Activated T-helper 1 cell treated with Interleukin-2 at 50 U/mL for 16 hours (primary cell): ENCODE measurements around the gene MPHOSPH9.
A peak's percentile ranks its signal among the peaks of the same experiment; 100 is the strongest.

Experiments
- DNase-seq: peaks from one replicate; pipeline ENCODE4 v3.0.0-alpha.2; 2020; ENCODE audit warnings: low read depth

Gene MPHOSPH9

DNA sequence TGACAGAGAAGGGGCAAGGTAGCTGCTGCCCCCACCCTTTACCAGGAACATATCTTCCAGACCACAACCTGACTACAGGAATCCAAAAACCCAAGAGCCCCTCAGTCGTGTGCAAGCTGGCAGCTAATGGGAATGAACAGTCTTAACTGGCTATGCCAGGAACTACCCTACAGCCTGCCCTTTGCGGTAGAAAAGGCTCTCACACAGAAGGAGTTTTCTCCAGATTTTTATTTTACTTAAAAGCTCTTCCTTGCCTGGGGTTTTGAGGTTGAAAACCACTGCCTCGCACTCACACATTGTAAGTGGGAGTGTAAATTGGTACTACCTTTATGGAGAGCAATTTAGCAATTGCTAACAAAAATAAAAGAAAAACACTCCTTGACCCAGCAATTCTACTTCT is 110.3 kb downstream of the MPHOSPH9 start:
- DNase-seq = no peak

DNA sequence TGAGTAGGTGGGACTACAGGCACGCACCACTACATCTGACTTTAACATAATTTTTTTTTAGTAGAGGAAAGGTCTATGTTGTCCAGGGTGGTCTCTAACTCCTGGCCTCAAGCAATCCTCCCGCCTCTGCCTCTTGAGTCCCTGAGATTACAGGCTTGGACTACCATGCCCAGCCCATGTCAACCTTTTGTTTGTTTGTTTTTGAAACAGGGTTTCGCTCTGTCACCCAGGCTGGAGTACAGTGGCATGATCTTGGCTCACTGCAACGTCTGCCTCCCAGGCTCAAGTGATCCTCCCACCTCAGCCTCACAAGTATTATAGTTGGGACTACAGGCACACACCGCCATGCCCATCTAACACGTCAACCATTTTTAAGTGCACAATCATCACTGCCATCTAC is 111.3 kb downstream of the MPHOSPH9 start:
- no peak for DNase-seq

DNA sequence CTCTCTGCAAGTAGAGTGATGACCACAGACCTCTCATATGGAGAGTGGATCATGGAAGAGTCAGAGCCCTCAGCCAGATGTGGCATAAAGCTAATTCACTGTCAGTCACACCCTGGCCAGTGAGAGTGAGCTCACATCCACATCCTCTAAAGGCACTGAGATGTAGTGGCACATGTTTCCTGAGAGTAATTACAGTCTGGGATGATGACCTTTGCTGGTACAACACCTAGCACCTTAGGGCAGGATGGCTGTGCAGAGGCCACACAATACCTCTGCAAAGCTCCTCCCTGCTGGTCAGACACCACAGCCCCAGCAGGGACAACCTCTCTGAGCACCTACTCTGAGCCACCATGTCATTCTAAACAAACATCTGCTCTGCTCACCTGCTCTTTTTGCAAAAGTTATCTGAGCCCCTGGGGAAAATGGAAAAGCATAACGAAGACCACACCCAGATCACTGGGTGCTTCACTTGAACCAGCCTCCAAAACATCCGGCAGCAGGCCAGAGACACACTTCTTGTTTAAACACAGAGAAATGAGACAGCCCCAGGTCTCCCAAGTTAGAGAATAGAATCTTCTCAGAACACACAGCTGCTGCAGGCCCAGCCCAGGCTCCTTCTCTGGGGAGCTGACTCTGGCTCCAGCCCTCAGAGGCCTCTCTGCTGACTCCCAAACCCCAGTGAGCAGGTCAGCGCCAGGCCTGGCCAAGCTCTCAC is 112.3 kb downstream of the MPHOSPH9 start:
- peak; percentile 11 for DNase-seq

DNA sequence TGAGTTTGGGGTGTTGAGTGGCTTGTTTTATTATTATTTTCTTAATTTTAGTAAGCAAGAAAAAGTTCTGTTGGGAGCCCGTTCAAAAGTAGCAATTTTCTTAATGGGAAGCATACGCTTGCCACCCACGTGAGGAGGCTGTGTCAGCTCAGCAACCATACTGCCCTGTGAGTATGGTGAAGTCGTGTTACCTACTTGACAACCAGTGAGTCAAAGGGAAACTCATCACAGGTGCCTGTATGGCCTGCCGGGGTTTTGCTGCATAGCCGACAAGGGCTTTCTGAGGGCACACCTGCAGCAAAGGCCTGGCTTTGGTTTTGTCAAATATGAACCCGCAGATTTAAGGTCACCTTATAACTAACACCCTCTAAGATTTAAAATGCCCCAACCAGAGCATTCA is 113.1 kb downstream of the MPHOSPH9 start:
- no peak for DNase-seq

DNA sequence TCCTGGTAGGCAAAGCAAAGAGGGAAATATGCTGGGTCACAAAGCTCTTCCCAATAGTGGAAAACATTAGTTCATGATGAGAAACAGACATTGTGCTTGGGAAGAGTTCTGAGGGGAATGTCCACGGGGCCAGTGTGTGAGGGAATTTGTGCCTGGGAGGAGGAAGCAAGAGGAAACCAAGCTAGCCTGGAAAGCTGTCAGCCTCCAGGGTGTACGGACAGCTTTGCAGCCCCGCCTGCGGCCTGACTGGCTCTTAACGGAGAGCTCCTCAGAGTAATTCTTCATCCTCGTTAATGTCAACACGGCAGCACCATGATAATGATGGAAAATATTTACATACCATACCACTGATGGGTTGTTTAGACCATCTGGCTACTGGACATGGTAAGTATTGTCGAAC is 114.4 kb downstream of the MPHOSPH9 start:
- no peak for DNase-seq

DNA sequence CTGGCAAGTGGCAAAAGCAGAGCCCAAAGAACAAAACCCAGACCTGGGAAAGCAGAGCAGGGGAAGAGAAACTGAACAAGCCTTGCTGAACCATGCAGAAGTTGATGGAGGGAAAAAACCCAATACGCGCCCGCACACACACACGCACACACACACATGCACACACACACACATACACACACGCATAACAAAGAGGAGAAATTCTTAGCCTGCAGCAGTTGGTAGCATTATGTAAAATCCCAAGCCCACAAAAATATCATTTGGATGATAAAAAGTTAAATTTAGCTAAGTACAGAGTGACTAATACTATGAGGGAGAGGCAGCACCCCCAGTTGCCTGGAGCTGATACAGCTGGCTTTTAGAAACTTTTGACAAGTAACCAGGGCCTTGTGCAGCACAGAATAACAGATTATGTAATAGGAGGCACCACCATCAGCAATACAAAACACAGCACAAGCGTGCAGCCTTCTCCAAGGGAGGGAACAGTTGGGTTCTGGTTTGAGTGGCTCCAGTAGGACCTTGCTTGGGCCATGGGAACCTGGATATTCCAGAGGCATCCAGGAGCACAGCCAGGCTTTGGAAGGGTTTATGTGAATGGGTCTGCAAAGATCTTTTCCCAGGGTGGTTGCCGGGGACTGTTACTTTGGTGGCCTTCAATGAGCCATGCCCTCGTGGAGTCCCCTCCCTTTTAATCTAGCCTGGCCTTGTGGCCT is 117.4 kb downstream of the MPHOSPH9 start:
- DNase-seq = no peak

DNA sequence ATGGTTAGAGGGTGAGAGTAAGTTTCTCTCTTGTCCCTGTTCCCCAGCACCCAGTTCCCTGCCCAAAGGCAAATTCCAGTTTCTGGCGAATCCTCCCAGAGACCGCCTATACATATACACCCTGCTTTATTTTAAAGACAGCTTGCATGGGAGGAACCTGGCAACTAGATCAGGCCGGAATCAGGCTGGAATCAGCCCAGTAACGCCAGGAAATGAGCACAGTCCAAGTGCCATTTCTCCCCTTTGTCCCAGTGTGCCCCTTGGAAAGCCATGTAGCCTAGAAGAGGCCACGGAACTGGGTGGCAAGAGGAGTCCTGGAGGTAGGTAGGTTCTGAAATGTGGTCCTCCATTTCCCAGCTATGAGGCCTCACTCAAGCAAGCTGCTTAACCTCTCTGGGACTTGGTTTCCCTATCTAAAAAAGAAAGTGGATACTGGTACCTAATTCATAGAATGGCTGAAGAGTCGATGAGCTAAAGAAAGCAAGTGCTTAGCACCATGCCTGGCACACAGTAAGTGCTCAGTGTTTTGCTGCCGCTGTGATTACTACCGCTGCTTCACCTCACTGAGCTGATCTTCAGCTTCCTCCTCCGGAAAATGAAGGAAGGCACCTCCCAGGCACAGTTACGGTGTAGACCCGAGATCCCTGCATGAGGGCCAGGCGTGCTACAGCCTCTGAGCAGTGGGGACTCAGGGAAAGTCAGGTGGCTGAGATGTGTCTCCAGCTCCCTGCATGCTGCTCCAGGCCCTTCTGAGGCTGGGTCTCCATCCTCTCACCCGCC is 118.4 kb downstream of the MPHOSPH9 start:
- no peak for DNase-seq

DNA sequence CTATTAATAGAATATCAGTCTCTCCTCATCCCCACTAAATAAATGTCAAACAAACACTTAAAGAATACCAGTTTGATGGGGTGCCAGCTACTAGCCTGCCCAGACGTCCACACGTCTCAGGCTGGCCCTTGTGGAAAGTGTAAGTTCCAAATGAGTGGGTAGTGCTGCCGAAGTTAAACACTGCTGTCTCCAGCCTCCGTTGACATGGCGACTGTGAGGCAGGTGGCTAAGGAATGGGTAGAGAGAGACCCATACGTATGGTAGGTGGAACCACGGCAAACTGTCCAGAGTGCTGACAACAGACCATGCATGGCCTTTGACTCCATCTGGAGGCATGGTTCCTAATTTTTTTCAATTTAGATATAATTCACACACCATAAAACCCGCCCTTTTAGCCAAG is 119.9 kb downstream of the MPHOSPH9 start:
- no peak for DNase-seq

DNA sequence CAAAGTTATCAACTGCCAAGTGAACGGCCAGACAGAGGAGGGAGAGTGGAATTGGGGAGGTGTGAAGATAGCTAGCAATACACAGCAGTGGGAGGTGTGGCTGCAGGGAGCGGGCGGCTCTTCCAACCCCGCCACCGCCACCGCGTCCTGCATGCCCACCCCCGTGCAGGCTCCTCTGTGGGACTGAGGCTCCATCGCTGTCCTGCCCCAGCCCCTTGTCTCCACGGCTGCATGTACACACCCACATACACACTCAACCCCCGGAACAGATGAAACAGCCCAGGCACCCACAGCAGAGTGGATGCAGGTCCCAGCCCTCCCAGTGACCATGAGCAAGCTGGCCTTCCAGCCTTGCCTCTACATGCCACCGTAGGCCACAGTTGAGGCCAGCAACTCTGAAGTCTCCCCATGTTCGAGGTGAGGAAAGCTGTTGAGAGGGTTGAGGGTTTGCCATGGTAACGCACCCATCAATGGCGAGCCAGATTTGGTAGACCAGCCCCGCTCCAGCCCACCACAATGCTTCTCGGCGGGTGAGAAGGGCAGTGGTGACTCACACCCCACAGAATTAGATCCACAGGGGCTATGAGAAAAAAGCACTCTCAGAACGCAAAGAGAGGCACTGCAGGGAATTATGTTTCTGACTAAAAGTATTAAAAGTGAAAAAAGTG is 121.3 kb downstream of the MPHOSPH9 start:
- DNase-seq = no peak

DNA sequence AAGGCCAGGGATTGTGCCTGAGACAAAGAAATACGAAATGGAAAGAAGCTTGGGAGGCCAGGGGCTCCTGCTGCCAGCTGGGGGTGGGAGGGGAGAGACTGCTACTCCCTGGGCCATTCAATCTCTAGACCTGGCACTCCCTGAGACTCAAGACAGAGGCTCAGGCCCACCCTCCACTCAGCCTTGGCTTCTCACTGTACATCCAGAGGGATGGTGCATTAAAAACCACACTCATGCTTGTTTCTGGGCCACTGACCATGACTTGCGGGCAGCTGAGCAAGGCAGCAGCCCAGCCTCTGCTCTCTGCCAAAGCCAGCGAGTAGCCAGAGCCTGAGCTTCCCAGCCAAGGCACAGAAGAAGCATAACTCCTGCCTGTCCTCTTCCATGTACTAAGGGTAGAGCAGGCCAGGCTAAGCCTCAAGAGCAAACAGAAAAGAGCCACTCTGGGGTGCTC is 123.6 kb downstream of the MPHOSPH9 start:
- DNase-seq = no peak

DNA sequence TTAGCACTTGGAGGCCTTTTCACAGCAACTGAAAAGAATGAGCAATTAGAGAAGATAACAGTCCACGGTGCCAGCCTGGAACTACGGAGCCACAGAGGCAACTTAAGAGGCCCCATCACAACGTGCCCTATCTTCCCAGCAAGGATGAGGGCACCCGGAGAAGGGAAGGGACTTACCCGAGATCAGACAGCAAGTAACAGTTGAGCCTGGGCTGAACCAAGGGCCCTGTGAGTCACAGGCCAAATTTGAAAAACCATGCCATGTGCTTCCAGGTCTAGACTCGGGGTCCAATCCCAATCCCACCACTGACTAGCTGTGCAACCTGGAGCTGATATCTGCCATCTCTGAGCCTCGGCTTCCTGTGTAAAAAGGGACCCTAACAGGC is 124.3 kb downstream of the MPHOSPH9 start:
- no peak for DNase-seq

DNA sequence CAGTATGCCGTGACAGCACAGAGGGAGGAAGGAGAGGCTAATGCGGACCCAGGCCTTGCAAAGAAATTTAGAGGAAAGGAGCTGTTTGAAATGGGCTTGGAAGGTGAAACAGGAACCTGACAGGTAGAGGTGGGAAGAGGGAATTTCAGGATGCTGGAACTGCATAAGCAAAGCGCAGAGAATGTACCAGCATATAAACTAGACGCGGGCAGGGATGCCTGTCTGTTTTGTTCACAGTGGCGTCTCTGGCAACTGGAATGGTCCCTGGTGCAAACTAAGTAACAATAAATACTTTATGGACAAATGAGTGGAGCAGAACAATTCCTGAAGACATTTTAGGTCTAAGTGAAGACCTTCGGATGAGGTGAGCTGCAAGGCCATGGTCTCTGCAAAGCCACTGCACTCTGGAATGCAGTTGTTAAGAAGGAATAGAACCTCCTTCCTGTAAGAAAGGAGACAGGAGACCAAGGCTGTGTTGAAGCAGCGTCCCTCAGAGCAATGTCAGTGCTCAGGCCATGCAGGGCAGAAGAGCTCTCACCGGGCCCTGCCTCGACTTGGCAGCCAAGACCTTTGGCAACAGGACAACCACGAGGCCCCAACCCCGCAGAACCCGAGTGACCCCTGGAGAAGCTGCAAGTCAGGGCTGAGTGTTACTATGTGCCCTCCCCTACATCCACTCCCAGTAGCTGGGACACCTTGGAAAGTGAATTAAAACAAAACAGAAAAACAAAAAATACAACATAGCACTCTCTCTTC is 124.8 kb downstream of the MPHOSPH9 start:
- no peak for DNase-seq

DNA sequence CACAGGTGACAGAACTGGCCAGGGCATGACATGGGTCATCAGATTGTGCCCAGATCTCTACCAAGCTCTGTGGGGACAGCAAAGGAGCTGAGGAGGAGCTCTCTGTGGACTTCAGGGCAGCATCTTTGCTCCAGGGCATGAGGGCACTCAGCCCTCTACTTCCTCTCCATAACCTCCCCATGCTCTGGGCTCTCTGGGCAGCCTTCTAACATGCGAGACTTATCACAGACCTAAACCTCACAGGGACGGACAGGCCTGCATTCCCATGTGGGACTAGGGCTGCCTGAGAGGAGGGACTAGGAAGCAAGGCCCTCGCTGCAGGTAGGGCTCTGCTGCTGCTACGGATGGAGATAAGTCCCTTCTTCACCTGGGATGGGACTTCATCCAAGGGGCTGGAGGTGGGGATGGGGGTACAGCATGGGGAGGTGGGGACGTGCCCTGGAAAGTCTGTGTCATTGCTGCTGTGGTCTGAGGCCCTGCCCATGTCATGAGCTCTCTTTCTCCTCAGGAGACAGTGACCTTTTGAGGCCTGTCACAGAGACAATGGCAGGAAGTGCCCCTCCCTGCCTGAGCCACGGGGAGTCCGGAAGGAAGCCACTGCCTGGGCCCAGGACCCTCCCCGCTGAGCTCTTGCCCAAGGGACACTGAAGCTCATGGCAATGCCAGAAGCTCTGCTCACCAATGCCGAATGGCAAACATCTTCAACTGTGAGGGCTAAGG is 126.1 kb downstream of the MPHOSPH9 start:
- DNase-seq = peak; percentile 46

DNA sequence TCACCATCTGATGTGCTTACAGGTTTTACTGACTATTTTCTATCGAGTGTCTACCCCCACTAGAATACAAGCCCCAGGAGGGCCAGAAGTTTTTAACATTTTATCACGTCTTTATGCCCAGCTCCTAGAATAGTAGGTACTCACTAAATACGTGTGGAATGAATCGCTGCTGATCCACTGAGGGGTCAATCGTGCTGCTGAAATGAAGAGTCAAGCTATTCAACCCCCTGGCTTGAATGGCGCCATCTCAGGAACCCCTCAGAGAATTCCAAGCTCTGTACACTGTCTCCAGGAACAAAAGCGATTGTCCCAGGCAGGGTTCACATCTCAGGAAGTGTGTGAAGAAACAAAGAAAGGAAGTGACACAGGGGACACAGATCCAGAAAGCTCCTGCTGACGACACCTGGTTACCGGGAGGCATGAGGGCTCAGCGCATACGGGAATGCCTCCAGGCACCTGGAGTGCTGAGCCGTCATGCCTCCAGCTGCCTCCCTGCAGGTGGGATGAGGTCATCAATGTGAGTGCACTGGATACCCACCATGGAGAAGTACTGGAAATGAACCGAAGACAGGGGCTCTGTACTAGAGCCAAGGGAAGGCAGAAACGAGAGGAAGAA is 127.6 kb downstream of the MPHOSPH9 start:
- DNase-seq = no peak

DNA sequence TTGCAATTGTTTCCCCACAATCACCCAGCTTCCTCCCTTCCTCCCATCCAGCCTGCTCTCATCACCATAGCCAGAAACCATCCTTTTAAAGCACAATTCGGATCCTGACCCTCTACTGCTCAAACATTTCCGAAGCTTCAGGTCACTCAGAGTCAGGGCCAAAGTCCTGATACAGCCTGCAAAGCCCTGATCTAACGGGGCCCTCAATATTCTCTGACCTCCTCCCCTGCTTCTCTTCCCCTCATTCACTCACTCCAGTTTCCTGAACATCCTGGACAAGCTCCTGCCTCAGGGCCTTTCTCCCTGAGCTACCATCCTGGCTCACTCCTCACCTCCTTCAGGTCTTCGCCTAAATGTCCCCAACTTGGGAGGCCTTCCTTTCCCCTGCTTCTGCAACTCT is 128.1 kb downstream of the MPHOSPH9 start:
- no peak for DNase-seq
